Keratinocyte (primary cell): ENCODE measurements around the gene IGFL2. TPM values are rescaled to one million over a fixed set of nuclear protein-coding genes. Genes with fewer than 3 reads are reported as not detected.

ENCODE experiments used
- DNase-seq: peaks from one replicate; pipeline ENCODE4 v3.0.0-alpha.2; 2011; ENCODE audit warnings: low read depth, missing footprints, low spot score
- FAIRE-seq: peaks from 2 replicates; lab custom pipeline; 2011; peaks lifted over from hg19 to GRCh38; lab: Jason Lieb, UNC
- H2AFZ ChIP-seq: 2 replicates; pipeline ENCODE4 v1.6.0; 2012; ENCODE audit warnings: low read length, control low read depth, inconsistent platforms; ENCODE audit not compliant: control insufficient read depth
- H3K27ac ChIP-seq: 2 replicates; pipeline ENCODE4 v1.5.1; 2011; ENCODE audit warnings: low read length; ENCODE audit not compliant: control insufficient read depth, insufficient read depth
- H3K27me3 ChIP-seq: 3 replicates; pipeline ENCODE4 v1.6.0; 2011; ENCODE audit warnings: low read length; ENCODE audit not compliant: control insufficient read depth, insufficient read depth; ENCODE audit errors: extremely low read depth
- H3K36me3 ChIP-seq, 2 experiments: 2 replicates in 1 of 2; 3 replicates in 1 of 2; pipeline ENCODE4 v1.5.1; 2011; ENCODE audit warnings: low read length in 2 of 2, mild to moderate bottlenecking in 1 of 2; ENCODE audit not compliant: control insufficient read depth in 2 of 2, insufficient read depth in 2 of 2; ENCODE audit errors: extremely low read depth in 1 of 2
- H3K4me1 ChIP-seq: 3 replicates; pipeline ENCODE4 v1.5.1; 2011; ENCODE audit warnings: low read length; ENCODE audit not compliant: control insufficient read depth, insufficient read depth; ENCODE audit errors: extremely low read depth
- H3K4me2 ChIP-seq: 3 replicates; pipeline ENCODE4 v1.6.0; 2011; ENCODE audit warnings: low read depth, low read length; ENCODE audit not compliant: control insufficient read depth, insufficient read depth; ENCODE audit errors: extremely low read depth
- H3K4me3 ChIP-seq, 3 experiments: fragments of 200-600 bp in 1 of 3; sonication (generic) in 1 of 3; 2 replicates in 2 of 3; 3 replicates in 1 of 3; pipeline ENCODE4 v1.5.1; 2011 to 2016; ENCODE audit warnings: low read length in 3 of 3, mild to moderate bottlenecking in 3 of 3, control low read depth in 2 of 3, inconsistent platforms in 1 of 3, low read depth in 1 of 3, mixed read lengths in 1 of 3, mixed run types in 1 of 3, moderate library complexity in 1 of 3; ENCODE audit not compliant: control insufficient read depth in 2 of 3, insufficient read depth in 2 of 3; ENCODE audit errors: extremely low read depth in 1 of 3
- H3K79me2 ChIP-seq: 2 replicates; pipeline ENCODE4 v1.6.0; 2012; ENCODE audit warnings: low read length; ENCODE audit not compliant: control insufficient read depth, insufficient read depth
- H3K9ac ChIP-seq: 3 replicates; pipeline ENCODE4 v1.6.0; 2011; ENCODE audit warnings: low read length; ENCODE audit not compliant: control insufficient read depth, insufficient read depth; ENCODE audit errors: extremely low read depth
- H3K9me1 ChIP-seq: 3 replicates; pipeline ENCODE4 v1.6.0; 2011; ENCODE audit warnings: low read length; ENCODE audit not compliant: control insufficient read depth, insufficient read depth; ENCODE audit errors: extremely low read depth
- H3K9me3 ChIP-seq: 2 replicates; pipeline ENCODE4 v1.5.1; 2012; ENCODE audit warnings: low read depth, low read length; ENCODE audit not compliant: control insufficient read depth
- H4K20me1 ChIP-seq: 3 replicates; pipeline ENCODE4 v1.6.0; 2011; ENCODE audit warnings: low read length; ENCODE audit not compliant: control insufficient read depth, insufficient read depth; ENCODE audit errors: extremely low read depth
- EZH2 ChIP-seq: IDR thresholded peaks from one replicate; pipeline ENCODE4 v1.6.1; 2012; ENCODE audit warnings: inconsistent platforms, mild to moderate bottlenecking, low read length, moderate library complexity
- dilution Hi-C: fragments of 300-500 bp; cut with MboI; formaldehyde crosslinking; loops from one replicate; pipeline ENCODE4 v1.7.0; 2020; ENCODE audit warnings: low sequenced_read_pairs; ENCODE audit not compliant: extremely low pct_ligation_motif_present
- polyA plus RNA-seq, 5 experiments: library from polyadenylated mRNA; depleted of rRNA in 3 of 5; stranded (reverse) in 3 of 5; stranded (forward) in 1 of 5; unstranded in 1 of 5; fragments of >200 nt; gene quantifications; 1 replicate in 1 of 5; 2 replicates in 3 of 5; 3 replicates in 1 of 5; pipeline versions ENCODE4 v1.2.1 to v1.2.3, GENCODE V29; 2011 to 2012; ENCODE audit warnings: missing spikeins in 2 of 5, low read depth in 1 of 5, low replicate concordance in 1 of 5
- TF ChIP-seq, protein P1 (sequence below), 3 experiments: IDR thresholded peaks in 1 of 3; conservative IDR thresholded peaks in 1 of 3; optimal IDR thresholded peaks in 1 of 3; 2 replicates in 2 of 3; 3 replicates in 1 of 3; pipeline versions ENCODE3 to v1.5.1; 2011; ENCODE audit warnings: low read length in 3 of 3, mild to moderate bottlenecking in 3 of 3, moderate library complexity in 2 of 3, control low read depth in 1 of 3, inconsistent platforms in 1 of 3; ENCODE audit not compliant: insufficient read depth in 2 of 3; ENCODE audit errors: extremely low read depth in 1 of 3

Gene IGFL2
- polyA plus RNA-seq, 1 donor (not counting 4 experiments of a cell fraction or from before 2014, with no cell fraction given), result 7.1 TPM

DNA sequence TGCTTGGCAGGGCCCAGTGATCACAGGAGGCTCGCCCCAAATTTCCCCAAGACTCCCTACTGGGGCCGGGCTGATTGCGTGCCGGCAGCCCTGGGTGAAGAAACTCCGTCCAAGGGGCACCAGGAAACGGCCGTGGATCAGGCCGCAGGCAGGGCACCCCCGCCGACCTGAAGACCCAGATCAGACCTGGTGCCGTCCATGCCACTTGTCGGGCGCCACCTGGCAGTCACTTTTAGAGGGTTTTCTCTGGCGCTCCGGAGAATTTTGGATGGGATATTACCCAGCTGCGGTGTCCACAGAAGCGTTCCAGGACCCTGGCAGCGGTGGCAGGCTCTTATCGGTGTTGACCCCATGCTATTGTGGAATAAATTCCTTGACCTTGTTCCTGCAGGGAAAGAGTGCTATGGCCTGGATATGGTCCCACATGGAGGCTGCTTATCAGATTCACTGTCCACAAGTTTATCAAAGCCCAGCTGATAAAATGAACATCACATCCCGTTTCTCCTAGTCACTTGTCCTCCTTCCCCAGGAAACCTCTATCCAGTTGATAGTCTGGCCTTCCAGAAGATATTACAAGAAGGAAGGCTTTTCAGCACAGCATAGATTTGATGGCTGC lies 38.2 kb downstream of the IGFL2 start:
- DNase-seq (no peak), FAIRE-seq (no peak)
- H3K4me3 ChIP-seq, result no peak overlapping the region
- H2AFZ ChIP-seq, result no peak overlapping the region
- H3K27me3 ChIP-seq, result no peaks in the 10 kb centered on the region
- H3K4me1 ChIP-seq, result peaks cover 22% of the 10 kb centered on the region
- no peaks in the 10 kb centered on the region for H4K20me1 ChIP-seq
- no peak for TF ChIP-seq EZH2
- TF ChIP-seq, protein P1, sequence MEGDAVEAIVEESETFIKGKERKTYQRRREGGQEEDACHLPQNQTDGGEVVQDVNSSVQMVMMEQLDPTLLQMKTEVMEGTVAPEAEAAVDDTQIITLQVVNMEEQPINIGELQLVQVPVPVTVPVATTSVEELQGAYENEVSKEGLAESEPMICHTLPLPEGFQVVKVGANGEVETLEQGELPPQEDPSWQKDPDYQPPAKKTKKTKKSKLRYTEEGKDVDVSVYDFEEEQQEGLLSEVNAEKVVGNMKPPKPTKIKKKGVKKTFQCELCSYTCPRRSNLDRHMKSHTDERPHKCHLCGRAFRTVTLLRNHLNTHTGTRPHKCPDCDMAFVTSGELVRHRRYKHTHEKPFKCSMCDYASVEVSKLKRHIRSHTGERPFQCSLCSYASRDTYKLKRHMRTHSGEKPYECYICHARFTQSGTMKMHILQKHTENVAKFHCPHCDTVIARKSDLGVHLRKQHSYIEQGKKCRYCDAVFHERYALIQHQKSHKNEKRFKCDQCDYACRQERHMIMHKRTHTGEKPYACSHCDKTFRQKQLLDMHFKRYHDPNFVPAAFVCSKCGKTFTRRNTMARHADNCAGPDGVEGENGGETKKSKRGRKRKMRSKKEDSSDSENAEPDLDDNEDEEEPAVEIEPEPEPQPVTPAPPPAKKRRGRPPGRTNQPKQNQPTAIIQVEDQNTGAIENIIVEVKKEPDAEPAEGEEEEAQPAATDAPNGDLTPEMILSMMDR (optimal IDR thresholded peaks at IDR 0.05 in 1 of 3, IDR thresholded peaks at IDR 0.05 in 1 of 3, conservative IDR thresholded peaks at IDR 0.05 in 1 of 3; ENCODE audit: extremely low read depth in 1 of 3, insufficient read depth in 2 of 3, low read length in 3 of 3), result no peak
- H3K79me2 ChIP-seq, result no peaks in the 10 kb centered on the region
- H3K9me3 ChIP-seq, result no peaks in the 10 kb centered on the region
- H3K4me2 ChIP-seq, result no peak overlapping the region
- H3K9ac ChIP-seq, result no peak overlapping the region
- no peaks in the 10 kb centered on the region for H3K9me1 ChIP-seq
- no peaks in the 10 kb centered on the region for H3K36me3 ChIP-seq
- dilution Hi-C loops, result no loop called here
- H3K27ac ChIP-seq, result no peak overlapping the region

DNA sequence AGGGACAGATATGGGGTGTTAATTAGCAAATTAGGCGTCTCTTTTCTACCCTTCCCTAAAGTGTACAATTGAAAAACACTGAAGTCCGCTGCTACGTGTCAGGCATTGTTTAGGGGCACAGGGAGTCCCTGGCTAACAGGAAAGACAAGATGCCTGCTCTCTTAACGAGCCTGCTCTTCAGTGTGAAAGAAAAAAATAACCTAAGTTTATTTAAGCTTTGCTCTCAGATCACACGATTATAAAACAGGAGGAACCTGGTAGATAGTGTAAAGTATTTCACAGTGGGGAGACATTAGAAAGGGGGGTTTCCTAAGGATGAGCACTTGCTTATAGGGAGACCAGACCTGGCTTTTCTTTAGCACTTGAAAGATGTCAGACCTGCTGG lies 38.7 kb downstream of the IGFL2 start:
- H3K36me3 ChIP-seq, result no peaks in the 10 kb centered on the region
- no peaks in the 10 kb centered on the region for H4K20me1 ChIP-seq
- H3K4me3 ChIP-seq, result no peak overlapping the region
- H3K27me3 ChIP-seq, result no peaks in the 10 kb centered on the region
- no peaks in the 10 kb centered on the region for H3K9me3 ChIP-seq
- no peak overlapping the region for H2AFZ ChIP-seq
- DNase-seq, result no peak
- FAIRE-seq, result no peak
- peaks cover 17% of the 10 kb centered on the region for H3K4me1 ChIP-seq
- dilution Hi-C loops, result no loop called here
- H3K9me1 ChIP-seq, result no peaks in the 10 kb centered on the region
- TF ChIP-seq, protein P1 (optimal IDR thresholded peaks at IDR 0.05 in 1 of 3, IDR thresholded peaks at IDR 0.05 in 1 of 3, conservative IDR thresholded peaks at IDR 0.05 in 1 of 3; ENCODE audit: extremely low read depth in 1 of 3, insufficient read depth in 2 of 3, low read length in 3 of 3), result no peak
- TF ChIP-seq EZH2, result no peak
- H3K9ac ChIP-seq, result no peak overlapping the region
- no peak overlapping the region for H3K27ac ChIP-seq
- no peak overlapping the region for H3K4me2 ChIP-seq
- H3K79me2 ChIP-seq, result no peaks in the 10 kb centered on the region
